GM03348 (cell line): ENCODE results near the gene UHRF1.
"Not testable (repeated sequence)": the region's sequence is repeated elsewhere in the genome, so short reads cannot be mapped to it uniquely, and the experiment has no call there.

Source experiments
- DNase-seq: peaks from one replicate; pipeline ENCODE4 v3.0.0; 2012; ENCODE audit warnings: low spot score

Gene UHRF1

DNA sequence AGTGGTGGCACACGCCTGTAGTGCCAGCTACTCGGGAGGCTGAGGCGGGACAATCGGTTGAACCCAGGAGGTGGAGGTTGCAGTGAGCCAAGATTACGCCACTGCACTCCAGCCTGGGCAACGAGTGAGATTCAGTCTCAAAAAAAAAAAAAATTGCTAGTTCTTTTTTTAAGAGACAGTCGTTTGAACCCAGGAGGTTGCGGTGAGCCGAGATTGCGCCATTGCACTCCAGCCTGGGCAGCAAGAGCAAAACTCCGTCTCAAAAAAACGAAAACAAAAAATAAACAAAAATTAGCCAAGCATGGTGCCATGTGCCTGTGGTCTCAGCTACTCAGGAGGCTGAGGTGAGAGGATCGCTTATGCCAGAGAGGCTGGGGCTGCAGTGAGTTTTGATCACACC is 8.4 kb upstream of the UHRF1 start:
- DNase-seq = not testable (repeated sequence)

DNA sequence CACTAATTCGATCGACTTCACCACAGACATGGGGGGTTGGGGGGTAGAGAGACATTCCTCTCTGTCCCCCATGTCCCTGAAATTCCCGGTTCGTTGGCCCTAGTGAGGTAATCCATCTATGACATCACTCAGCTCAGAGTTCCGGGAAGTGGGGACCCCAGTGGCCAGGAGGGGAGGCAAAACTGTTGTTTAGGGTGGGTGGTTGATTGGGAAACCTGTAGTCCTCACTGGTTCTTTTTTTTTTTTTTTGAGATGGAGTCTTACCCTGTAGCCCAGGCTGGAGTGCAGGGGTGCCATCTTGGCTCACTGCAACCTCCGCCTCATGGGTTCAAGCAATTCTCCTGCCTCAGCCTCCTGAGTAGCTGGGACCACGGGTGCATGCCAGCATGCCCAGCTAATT is 6.5 kb upstream of the UHRF1 start, which contains the start of gene ARRDC5:
Gene ARRDC5 (minus strand): TSS at position 101 of the 400 bp plus-strand sequence. CDS start 71 bp downstream, at position 30.
- no peak for DNase-seq

DNA sequence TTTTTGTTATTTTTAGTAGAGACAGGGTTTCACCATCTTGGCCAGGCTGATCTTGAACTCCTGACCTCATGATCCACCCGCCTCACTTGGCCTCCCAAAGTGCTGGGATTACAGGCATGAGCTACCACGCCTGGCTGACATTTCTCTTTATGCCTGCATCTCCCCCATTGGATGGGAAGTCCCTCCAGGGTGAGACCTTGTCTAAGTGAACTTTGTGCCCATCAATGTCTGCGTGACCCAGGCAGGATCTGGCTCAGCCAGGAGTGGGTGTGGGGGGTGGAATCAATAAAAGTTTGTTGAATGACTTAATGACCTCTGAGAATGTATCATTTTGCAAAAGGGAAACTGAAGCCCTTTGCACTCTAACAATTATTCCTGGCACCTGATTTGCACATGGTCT is 4.8 kb upstream of the UHRF1 start:
- DNase-seq = no peak

DNA sequence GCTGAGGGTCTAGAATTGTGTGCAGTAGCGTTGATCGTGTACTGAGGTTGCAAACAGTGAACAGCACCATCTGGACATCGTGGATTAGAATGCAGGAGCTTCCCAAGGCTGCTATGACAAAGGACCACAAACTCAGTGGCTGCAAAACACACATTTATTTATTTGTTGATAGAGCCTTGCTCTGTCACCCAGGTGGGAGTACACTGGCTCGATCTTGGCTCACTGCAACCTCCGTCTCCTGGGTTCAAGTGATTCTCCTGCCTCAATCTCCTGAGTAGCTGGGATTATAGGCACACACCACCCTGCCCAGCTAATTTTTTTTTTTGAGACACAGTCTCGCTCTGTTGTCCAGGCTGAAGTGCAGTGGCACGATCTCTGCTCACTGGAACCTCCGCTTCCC is 2.3 kb upstream of the UHRF1 start:
- no peak for DNase-seq

DNA sequence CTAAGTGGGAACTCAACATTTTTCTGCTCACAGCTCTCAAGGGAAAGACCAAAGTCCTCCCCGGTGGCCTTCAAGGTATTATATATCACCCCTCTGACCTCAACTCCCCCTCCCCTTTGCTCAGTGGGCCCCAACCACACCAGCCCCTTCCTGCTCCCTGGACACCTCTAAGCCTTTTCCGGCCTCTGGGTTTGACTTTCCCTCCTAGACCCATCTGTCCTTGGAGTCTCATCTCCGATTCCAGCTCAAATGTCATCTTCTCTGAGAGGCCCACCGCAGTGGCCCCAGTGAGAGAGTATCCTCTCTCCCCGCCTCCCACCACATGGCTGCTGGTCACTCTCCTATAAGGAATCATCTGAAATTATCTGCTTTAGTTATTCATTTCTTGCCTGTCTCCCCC is 941 bp upstream of the UHRF1 start:
- DNase-seq = no peak

DNA sequence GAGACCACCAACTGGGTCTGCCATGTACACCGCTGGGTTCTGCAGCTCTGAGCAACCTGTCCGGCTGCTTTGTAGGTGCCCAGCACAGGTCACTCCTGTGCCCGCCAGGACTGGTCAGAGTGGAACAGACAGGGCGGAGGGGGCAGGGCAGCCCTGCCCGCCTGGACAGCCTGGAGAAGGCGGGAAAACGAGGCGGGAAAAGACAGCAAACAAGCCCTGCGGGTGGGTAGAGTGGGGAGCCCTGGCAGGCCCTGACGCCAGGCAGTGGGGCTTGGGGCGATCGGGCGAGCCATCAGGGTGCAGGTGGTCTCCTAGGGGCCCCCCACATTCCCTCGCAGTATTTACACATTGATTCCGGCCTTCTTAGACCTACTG is 533 bp upstream of the UHRF1 start:
- DNase-seq = no peak

DNA sequence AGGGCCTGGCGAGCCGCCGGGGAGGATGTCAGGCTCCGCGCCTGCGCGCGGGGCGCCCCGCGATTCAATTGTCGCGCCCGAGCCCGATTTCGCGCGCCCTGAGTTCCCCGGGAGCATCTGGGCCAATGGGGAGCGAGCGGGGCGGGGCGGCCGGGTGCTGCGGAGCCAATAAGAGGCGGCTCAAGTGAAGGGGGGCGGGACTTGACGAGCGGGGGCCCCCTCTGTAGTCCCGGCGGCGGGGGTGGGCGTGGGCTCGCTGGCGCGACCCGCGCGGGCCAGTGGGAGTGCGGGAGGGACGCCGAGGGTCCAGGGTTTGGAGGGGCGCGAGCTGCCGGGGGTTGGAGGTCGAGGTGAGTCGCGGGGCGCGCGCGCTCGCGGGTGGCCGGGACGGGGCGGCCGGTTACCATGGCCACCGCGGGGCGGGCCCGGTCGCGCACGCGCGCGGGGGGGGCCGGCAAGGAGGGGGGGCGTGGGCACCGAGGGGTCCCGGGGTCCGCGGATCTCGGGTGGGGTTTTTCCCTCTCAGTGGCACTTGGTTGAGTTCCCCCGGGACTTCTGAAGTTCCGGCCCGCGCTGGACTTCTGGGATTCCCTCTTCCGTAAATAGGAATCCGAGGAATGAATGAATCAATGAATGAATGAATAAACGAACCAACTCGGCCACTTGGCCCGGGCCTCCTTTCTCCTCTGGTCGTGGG is 744 bp downstream of the UHRF1 start:
- peak; percentile 98 for DNase-seq

DNA sequence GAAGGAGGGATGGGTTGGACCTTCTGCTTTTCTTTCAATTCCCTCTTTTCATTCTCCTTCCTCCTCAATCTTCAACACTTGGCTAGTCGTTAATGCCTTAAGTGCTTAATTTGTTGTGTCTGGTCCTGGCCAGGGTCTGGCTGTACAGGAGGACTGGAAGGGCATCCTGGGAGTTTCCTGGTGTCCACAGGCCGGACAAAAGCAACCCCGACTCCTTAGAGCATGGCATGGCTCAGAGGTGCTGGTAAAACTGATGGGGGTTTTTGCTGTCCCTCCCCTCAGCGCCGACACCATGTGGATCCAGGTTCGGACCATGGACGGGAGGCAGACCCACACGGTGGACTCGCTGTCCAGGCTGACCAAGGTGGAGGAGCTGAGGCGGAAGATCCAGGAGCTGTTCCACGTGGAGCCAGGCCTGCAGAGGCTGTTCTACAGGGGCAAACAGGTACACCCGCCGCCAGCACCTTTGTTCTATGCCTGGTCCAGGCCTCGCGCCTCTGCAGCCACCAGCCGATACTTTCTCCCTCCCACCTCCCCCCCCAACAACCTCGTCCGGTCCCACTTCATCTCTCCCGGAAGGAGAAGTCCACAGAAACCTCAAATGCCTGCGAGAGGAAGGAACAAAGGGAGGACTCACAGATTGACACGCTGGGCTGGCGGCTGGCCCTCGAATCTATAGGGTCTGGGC is 1.4 kb downstream of the UHRF1 start:
- peak; percentile 71 for DNase-seq

DNA sequence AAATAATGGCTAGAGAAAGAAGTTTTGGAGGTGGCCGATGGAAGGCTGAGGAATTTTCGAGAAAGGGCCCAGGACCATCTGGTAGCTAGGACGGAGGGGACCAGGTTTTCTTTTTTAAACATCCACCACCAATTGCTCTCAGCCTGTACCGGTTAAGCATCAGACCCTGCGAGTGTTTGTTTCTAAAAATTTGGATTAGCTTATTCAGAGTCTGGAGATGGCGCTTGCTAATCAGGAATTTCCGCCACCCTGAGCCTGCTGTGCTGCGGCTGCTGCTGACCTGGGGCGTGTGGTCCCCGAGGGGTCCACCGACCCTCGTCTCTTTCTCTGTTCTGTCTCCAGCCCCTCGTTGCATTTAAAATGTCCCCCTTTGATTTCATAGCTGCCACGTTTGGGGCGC is 2.0 kb downstream of the UHRF1 start:
- no peak for DNase-seq

DNA sequence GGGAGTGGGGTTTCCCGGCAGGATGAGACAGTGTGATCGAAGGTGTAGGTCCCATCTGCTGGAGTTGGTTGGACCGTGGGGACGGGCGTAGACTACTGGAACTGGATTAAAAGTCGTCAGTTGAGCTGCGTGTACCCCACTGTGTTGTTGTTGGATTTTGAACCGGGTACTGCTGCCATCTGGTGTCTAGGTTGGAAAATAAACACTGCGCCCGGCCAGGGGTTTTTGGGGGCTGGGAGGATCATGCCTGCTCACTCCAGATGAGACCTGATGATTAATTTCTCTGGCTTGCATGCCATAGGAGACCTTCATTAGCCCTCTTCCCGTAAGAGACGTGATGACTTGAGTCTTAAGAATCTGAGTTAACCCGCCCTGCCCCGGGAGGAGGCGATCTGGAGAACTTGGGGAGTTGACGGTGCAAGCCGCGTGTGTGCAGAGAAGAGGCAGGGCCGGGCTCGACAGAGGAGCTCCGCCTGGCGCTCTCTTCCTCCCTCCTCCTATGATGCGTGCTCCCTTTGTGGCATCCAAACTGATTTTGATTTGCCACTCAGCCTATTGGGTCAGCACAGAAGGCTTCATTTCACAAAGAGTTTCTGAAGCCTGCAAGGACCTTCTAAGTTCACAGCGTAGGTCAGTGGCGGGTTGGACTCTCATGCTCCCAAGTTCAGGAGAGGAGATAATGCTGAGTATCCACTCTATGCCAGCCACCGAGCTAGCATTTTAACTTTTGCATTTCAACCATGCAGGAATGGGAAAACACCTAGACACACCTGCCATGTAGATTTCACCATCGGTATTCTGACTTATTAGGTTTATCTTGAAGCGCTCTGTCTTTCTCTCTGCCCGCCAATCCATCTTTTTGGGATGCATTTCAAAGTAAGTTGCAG is 2.7 kb downstream of the UHRF1 start:
- DNase-seq = peak; percentile 96

DNA sequence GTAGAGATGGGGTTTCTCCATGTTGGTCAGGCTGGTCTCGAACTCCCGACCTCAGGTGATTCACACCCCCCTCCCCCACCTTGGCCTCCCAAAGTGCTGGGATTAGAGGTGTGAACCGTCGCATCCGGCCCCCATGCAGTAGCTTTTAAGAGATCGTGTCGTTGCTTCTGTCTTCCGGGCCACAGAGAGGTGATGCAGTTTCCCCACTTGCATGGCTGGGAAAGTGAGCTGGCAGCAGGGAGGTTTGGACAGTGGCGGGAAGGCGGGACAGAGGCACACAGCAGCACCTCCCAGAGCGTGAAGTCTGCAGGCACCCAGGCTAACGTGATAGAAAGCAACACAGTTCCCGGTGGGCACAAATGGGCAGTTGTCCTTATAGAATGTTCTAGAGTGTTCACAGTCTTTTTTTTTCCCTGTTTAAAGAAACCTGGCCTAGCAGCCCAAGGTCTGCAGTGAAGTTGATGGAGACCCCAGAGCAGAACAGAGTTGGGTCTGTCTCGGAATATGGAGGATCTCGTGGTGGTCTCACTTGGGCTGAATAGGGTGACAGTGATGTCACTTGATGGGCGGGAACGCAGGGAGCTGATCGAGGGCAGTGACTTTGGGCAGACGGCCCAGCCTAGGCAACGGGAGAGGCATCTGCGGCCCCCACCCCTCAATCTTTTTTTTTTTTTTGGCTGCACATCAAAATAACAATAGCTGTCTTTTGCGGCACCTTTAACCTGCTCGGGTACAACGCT is 4.9 kb downstream of the UHRF1 start:
- no peak for DNase-seq

DNA sequence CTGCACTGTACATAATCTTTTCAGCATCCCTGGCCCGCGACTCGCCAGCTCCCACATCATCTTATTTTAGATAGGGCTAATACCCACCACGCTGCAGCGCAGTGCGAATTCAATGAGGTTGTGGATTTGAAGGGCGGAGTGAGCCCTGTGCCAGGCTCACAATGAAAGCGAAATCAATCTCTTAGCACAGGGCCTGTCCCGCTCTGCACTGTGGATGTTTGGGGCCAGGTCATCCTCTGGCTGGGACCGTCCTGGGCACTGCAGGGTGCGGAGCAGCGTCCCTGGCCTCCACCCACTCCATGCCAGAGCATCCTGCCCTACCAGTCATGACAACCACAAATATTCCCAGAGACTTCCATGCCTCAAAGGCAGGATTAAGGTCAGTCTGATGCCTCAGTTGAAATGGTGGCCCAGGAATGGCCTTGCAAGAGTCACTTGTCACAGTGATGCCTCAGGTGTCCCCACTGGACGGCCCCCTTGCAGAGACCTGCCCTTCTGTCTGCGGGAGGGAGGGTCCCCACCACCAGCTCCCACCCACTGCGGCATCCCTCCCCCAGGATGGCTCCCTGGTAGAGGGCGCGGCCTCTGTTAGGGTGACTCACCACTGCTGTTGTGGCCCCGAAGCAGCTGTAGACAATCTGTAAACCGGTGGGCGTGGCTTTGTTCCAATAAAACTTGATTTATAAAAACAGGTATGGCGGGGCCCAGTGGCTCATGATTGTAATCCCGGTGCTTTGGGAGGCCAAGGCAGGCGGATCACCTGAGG is 5.6 kb downstream of the UHRF1 start:
- DNase-seq = peak; percentile 66

DNA sequence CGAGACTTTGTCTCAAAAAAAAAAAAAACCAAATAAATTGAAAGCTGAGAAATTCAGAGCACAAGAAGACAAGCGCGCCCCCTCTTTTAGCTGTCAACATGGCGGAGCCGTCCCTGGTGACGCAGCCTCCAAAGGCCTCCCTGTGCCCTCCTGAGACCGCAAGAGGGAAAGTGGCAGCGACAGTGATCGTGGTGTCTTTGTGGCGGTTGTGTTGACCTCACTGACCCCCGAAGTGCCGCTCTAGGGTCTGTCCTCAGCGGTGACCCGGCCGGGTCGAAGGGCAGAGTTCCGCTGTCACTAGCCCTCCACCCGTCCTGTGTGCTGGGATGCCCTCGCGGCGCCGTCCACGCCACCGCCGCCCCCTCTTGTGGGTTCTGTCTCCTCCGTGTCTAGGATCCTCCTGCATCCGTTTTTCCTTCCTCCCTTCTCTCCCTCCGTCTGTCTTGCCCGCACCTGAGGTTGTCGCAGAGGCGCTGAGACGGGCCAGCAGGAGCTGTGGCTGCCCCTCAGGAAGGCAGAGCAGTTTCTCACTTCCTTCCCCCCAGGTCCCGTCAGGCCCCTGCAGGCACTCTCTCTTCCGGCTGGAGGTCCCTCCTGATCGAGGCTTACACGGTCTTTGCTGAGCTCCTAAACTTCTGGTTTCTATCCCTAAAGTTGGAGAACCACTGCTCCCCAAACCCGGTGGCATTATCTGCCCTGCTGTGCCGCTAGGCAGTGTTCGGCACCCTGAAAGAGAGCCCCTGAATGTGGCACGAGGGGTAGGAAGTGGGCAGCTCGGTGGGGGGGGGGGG is 7.2 kb downstream of the UHRF1 start:
- DNase-seq = no peak

DNA sequence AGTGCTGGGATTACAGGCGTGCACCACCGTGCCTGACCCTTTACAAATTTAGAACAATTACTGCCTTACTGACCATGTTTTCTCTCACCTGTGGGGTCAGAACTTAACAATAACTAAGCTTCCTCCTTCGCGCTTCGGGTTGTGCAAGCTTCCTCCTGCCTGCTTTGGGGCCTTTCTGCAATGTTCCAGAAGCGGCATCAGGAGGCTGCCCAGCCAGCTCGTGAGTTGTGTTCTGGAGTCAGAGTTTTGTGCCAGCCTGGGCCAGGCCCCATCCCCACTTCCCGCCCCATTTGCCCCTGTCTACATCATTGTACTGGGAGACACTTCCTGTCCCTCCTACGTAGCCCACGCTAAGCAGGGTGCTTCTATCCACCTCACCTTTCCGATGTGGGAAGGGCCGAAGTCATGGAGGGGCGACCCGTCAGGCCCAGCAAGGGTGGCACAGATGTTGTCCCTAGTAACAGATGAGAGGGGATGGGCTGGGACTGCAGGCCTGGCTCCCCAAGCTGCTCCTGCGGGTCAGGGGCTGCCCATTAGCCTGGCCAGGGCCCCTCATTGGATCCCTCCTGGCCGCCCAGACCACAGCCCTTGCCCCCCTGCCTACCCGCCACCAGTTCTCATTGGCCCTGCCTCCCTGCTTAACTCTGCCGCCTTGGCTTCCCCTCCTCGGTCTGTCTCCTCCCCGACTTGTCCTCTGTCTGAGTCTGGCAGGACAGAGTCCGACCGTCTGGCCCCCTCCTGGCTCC is 13.4 kb downstream of the UHRF1 start:
- no peak for DNase-seq

DNA sequence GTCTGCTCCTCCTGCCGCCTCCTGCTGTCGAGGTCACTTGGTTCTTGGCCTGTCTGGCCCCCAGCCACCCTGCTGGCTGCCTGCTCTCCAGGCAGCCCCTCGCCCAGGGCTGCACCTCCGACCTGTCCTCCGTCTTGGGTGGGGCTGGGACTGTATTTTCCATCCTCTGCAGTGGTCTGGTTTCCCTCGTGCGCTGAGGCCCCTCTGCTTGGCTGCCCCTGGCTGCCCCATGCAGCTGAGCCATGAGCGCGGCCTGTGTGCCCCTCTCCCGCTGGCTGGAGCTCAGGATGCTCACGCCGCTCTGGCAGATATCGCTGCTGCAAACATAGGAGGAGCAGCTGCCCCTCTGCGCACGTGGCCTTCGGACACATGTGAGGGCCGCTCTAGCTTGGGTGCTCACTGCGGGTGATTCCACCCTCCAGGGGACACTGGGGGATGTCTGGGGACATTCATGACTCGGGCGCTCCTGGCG is 14.0 kb downstream of the UHRF1 start:
- no peak for DNase-seq

DNA sequence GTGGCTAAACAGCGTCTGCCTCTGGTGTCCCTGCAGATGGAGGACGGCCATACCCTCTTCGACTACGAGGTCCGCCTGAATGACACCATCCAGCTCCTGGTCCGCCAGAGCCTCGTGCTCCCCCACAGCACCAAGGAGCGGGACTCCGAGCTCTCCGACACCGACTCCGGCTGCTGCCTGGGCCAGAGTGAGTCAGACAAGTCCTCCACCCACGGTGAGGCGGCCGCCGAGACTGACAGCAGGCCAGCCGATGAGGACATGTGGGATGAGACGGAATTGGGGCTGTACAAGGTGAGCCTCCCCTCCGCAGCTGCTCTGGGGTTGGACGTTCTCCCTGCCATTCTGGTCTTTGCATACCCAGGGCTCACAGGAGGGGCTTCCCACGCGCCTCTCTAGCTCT is 19.9 kb downstream of the UHRF1 start:
- DNase-seq = no peak

DNA sequence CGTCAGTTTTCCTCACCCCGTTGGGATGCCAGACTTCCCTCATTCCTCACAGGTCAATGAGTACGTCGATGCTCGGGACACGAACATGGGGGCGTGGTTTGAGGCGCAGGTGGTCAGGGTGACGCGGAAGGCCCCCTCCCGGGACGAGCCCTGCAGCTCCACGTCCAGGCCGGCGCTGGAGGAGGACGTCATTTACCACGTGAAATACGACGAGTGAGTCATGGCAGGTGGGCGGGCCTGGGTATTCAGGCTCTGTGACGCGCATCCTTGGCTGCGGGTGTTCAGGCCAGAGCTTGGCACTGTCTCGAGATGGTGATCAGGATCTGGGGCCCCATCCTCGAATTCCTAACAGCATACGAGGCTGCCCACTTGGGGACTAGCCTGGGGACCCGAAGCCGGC is 21.4 kb downstream of the UHRF1 start:
- DNase-seq = no peak

DNA sequence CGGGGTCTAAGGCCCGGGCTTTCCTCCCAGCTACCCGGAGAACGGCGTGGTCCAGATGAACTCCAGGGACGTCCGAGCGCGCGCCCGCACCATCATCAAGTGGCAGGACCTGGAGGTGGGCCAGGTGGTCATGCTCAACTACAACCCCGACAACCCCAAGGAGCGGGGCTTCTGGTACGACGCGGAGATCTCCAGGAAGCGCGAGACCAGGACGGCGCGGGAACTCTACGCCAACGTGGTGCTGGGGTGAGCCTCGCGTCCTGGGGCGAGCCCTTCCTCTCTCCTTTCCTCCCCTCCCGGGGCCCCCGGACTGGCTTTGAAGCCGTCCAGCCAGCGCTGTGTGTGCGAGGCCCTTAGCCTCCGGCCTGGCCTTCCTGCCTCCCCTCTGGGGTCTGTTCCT is 23.4 kb downstream of the UHRF1 start:
- no peak for DNase-seq

DNA sequence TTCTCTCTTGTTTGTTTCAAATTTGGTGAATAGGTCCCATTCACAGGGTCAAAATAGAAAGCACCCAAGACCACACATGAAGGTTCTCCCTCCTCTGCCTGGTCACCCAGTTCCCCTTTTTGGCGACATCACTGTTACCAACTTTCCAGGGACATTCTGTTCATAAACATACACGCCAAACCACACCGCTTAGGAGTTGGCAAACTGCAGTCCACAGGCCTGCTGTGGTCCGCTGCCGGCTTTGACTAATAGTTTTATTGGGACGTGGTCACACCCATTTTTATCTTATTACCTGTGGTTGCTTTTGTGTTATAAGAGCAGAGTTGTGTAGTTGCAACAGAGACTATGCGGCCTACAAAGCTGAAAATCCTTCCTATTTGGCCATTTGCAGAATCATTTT is 24.2 kb downstream of the UHRF1 start:
- DNase-seq = no peak

DNA sequence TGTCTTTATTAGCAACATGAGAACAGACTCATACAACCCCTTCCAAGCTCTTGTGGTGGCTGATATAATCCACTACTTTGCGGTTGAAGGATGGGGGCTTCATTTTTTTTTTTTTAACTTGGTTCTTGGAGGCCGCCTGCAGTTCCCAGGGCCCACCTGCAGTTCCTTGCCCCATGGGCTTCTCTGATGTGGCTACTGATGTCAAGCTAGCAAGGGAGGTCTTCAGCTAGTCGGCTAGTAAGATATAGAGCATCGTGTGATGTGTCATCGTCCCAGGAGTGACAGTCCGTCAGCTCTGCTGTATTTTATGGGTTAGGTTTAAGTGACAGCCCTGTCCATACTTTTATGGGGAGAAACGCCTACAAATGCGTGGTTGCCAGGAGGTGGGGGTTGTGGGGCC is 26.1 kb downstream of the UHRF1 start:
- DNase-seq = no peak
